HG03575 (cell line): Measurements from ENCODE around the gene ZNF618.

ENCODE experiments used
- ATAC-seq: cut with Tn5 transposase; IDR thresholded peaks from one replicate; pipeline ENCODE4 v1.9.1; 2021; ENCODE audit not compliant: unreplicated experiment, insufficient number of reproducible peaks, low FRiP score; ENCODE audit errors: extremely low read depth

Gene ZNF618

DNA sequence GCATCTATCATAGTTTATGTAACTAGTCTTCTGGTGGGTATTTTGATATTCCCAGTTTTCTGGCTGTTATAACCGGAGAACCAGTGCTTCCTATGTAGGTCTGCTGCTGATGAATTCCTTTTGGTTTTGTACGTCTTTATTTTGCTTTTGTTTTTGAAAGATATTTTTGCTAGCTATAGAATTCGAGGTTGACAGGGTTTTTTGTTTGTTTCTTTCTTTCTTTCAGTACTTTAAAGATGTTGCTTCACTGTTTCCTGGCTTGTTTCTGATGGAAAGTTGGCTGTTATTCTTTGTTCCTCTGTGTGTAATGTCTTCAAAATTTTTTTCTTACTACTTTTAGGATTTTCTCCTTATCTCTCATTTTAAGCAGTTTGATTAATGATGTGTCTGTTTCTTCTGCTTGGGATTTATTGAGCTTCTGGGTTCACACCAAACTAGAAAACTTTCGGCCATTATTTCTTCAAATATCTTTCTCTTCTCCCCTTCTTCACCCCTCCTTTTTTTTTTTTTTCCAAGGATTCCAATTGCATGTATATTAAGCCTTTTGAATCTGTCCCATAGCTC, 27.5 kb downstream of the ZNF618 start:
- no peak for ATAC-seq

DNA sequence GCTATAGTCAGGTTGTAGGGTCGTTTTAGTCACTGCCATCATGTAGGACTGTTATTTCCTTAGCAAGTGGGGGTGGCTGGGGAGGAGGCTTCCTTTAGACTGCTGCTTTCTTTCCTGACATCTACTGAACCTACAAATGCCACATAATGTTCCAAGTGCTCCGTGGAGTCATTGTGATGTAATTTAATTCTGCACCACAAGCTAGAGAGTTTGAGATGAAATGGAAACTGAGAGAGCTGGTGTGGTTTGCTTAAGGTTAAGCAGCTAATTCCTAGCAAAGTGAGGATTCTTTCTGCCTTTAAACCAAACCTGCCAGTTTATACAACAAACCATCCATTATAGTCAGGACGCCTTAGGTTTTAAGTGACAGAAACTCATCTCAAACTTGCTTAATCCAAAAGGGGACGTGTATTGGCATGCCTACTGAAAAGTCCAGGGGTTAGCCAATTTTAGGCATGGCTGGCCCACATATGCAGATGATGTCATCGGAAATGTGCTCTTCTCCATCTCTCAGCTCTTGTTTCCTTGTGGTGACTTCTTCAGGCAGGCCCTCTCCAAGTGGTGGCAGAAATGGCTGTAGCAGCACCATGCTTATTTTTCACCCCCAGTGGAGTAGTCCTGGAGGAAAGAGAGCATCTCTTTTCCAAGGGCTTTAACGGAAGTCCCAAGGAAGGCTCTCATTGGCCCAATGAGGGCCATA, 30.5 kb downstream of the ZNF618 start:
- ATAC-seq: no peak

DNA sequence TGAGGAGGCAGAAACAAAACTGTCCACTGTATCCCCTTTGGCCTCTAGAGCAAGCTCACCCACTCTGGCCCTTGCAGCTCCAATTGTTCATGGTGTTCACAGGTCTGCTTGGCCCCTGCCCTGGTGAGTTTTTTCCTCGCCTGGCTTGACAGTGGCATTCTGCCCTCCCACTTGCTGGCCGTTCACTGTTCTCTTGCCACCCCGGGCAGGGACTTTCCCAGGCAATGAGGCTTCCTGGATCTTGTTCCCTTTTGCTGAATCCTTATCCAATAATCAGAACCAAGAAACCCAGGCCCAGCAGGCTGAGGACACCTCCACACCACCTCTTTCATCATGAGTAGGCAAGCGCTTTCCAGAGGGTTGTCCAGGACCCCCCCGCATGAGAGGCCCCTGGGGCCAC, 31.2 kb downstream of the ZNF618 start:
- no peak for ATAC-seq

DNA sequence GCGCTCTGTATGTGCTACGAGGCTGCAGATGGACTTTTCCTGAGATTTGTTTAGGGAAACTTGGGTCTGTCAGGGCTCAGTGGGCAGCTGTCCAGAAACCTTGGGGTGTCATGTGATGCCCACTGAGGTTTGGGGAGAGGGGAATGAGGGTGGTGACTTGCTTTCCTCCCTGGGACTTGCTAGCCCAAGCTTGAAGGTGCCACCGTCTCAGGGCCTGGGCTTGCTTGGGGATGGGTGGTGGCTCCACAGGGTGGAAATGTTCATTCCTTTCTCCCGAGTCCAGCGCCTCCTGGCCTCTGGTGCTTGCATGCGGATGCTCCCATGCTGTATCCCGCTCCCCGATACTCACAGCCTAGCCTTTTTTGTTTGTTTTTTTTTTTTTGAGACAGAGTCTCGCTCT, 33.3 kb downstream of the ZNF618 start:
- ATAC-seq: no peak

DNA sequence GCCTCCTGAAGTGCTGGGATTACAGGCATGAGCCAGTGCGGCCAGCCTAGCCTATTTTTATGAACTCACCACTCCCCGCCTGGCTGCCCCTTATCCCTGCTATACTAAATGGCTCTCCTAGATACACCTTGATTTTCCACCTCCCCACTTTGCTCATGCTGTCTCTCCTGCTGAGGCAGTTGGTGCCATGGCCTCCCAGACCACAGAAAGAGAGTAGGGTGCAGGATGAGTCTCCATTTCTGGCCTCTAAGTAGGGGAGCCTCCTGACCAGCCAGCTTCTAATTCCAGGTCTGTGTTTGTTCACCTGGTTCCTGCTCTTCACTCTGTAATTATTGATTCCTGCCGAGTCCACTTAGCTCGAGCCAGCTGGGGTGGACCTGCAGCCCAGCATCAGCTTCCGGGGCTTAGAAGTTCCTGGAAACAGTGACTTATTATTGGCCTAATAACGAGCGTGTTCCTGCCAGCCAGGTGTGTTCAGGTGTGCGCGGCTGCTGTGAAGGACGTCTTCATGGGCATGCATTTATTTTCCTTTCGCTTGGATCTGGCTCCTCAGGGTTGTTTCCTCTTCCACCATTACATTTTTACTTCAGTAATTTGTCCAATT, 34.0 kb downstream of the ZNF618 start:
- ATAC-seq: no peak

DNA sequence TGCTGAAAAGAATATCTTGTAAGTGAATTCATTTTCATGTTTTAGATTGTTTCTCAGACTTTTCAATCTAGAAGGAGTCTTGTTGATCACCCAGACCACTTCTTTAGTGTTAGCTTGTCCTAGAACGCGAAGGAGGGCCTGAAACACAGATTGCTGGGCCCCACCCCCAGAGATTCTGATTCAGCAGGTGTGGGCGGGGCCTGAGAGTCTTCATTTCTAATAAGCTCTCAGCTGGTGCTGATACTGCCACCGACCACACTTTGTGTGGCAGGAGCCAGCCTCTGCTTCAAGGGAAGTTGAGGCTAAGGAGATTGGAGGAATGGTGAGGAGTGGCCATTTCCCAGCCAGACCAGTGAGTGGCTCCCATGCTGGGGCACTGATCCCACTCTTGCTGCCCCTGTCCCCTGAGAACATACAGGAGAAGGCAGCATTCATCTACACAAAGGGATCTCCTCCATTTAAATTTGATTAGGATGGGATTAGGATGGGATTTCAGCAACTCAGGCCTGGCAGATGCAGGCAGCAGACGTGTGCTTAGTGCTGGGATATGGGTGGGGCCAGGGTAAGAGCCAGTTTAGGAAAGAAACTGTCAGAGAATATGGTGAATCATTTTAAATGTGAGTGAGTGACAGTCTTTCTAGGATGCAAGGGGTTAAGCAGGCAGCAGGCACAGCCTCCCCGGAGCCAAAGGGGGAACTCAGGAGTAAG, 35.9 kb downstream of the ZNF618 start:
- no peak for ATAC-seq

DNA sequence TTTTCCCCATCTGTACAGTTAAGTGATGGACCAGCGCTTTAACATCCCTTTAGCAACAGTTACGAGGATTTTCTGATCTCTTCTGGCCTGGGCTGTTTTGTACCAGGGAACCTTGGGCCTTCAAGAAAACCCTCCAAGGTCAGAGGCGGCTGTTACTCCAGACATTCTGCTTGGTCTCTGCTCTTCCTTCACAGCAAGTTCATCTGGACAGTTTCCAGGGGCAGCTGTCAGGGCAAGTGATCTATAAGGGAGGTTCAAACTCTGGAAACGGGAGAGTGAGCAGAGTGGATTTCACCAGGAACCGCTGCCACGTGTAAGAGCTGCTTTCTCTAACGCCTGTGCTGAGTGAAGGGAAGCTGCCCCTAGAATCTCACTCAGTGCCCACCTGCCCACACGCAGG, 36.7 kb downstream of the ZNF618 start:
- ATAC-seq: no peak

DNA sequence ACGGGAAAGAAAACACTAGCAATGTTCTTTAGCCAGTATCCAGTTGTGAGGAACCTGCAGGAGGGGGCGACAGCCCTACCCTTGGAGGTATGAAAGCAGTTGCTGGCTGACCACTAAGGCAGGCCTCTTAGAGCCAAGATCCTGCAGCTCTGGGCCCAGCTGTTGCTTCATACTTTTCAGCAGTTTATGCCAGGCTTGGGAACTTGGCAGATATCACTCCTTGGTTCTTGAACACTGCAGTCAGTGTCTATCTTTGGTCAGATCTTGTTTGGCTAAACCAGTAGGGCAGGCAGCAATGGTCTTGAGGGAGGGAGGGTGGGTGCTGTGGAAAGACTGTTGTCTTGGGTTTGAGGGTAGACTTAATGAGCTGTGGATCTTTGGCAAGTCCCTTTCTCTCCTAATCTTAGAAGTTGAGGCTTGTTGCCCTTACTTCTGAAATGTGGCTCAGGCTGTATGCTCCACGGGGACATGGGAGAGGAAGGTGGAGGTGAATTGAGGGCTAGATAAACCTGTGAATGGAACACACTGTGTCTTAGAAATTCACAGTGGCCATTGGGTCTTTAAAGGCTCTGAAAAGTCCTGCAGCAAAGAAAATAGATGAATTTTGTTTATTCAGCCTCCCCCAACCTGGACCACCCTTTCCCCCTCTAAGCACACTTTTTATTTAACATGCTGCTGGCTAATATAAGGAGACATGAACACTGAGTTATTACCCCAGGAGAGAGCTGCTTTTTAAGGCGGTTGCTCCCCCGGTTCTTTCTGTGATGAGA, 37.5 kb downstream of the ZNF618 start:
- no peak for ATAC-seq

DNA sequence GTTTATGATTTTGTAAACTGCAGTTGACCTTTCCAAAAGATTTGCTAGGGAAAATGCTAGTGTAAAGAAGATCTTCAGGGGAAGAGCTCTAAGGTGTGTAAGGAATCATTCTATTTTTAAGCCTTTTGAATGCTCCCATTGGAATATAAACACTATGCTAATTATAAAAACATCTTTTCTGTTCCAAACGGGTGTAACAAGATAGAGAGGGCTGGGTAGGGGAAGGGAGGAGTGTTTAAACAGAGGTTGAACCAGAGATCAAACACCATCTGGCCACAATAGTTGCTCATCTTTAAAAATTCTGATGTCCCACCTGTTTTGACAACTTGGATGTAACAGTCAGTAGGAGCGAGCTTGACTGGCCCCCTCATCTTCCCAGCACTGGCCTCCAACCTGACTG, 38.4 kb downstream of the ZNF618 start:
- ATAC-seq: no peak

DNA sequence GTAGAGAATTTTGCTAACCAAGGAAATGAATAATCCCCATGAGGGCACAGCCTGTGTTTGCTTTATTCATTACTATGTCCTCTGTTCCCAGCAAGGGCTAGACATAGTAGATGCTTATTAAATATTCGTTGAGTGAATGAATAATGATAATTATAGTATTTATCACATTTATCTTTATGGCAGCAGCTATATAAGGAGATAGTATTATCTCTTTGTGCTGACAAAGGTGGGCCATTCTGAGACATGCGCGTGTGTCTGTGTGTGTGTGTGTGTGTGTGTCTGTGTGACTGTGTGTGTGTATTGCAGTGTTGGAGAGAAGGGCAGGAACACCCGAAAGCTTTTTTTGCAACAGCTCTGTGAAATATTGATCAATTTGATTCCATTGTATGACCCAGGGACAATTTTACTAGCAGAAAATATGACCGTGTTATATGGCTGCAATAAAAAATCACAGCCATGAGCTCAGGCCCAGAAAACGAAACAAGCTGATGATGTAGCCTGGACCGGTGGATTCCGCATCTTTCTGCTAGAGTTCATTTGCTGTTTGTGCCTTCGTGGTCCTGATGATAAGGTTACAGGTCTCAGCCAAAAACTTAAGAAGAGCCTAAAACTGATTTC, 39.8 kb downstream of the ZNF618 start:
- no peak for ATAC-seq

DNA sequence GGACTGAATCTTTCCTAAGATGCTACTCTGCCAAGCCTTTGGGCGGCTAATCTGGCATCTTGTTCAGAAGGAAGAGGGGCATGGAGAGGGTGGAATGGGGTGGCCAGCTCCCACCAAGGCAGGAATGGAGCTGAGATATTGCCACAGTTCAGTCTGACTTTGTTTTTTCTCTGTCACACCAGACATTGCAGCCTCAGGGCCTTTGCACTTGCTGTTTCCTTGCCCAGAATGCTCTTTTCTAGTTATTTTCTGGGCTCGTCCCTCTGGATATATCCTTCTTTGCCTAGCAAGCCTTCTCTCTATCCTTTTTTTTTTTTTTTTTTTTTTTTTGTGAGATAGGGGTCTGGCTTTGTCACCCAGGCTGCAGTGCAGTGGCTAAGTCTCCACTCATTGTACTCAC, 40.8 kb downstream of the ZNF618 start:
- no peak for ATAC-seq

DNA sequence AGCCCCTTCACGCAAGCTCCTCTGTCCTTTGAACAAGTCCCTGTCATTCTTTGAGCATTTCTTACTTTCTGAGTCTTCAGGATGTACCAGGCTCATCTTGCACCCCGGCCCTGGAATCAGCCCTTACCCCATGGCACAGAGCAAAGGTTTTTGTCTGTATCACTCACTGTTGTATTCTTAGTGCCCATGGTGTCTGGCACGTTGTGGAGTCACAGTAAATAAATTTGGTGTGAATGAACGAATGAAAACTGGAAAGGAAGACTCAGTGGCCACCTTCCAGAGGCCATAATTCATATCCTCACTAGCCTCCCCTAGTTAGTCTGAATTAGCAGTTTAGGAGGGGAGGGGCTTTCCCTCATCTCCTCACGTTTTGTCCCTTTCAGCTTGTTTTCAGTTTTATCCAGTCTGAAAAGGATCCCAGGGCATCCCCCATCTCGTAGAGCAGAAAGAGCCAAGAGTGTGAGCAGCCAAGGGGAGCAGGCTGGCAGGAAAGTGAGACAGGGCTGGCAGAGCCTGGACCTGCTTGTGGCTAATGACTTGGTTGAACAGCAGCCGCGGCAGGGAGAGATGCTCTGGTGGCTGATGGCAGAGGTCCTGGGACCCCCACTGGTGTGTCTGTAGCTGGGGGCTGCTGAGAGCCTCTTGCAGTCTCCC, 42.7 kb downstream of the ZNF618 start:
- no peak for ATAC-seq

DNA sequence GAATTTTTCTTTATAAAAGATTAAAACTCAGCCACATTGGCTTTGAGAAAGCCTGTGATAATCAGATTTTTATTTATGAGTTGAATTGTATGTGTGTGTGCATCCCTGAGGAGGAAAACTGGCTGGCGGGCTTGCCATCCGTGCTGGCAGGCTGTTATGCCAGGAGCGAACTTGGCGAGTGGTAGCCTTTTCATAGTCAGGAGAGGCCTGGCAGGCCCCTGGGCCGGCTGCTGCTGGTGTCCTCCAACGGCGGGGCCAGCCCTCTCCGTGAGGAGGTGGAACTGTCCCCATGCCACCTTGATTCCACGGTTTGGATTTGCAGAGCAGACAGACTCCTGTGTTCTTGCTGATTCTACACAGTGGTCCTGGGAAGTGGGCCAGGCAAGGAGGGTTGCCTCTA, 43.3 kb downstream of the ZNF618 start:
- no peak for ATAC-seq

DNA sequence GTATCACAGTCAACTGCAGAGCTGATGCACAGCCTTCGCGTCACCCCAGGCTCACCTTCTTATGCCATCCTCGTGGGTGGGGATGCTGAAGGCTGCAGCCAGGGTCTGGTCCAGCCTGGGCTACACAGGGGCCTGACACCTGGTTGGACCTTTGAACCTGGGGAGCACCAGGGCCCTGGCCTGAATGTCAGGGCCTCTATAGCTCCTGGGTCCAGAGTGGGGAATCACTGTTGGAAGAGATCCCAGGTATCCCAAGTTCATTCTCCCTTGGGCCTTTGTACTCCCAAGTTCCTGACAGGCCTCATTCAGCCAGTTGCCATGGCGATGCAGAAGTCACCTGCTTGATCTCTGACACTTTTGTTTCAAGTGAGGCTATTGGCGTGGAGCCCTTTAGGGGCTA, 43.8 kb downstream of the ZNF618 start:
- no peak for ATAC-seq

DNA sequence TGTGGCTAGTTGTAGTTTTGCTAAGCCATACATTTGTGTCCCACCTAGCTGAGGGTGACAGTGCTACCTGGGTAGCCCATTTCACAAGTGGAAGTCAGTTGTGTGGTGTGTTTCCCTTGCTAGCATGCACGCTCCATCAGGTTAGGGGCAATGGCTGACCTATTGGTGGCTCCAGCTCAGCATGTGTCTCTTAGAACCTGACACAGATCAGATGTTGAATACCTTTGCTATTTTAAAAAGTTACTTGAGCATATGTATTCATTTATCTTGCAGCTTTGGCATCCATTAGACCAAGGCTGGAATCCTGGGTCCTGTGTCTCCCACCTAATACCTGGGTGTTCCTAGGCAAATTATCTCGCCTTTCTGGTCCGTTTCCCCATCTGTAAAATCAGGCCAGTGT, 44.8 kb downstream of the ZNF618 start:
- no peak for ATAC-seq

DNA sequence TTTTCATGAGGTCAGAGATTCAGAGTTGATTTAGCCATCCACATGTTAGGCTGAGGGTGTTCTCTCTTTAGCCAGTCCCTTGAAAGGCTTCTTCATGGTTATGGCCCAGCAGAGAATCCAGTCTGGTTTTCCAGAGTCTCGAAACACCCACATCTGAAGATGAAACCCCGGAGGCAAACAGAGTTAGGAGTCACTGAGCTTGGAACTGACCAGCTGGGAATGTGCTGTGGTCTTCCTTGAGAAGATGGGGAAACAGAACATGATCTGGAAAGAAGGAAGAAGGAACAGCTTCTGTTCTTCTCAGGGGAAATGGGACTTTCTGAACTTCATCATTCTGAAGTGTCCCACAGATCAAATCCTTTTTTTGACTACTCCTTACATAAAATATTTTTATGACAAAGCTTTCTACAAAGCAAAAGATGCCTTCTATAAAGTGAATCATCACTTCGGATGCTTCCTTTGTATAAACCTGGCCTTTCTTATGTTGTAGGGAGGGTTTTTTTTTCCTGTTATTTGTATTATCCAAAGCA, 45.4 kb downstream of the ZNF618 start:
- no peak for ATAC-seq

DNA sequence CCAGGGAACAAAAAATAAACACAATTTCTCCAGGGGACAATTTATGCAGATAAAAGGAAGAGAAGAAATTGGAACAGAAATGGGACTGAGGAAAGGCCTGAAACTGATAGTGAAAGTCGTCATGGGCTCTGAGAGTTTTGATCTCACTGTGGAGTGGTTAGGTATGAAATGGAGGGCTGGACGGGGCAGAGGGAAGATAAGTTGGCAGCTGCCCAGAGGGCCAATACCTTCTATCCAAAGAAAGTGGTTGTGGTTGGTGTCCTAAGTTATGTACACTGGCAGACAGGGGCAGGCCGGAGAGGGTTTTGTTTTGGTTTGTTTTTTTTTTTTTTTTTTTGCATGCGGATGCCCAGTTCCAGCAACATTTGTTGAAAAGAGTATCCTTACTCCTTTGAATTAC, 46.1 kb downstream of the ZNF618 start:
- ATAC-seq: no peak

DNA sequence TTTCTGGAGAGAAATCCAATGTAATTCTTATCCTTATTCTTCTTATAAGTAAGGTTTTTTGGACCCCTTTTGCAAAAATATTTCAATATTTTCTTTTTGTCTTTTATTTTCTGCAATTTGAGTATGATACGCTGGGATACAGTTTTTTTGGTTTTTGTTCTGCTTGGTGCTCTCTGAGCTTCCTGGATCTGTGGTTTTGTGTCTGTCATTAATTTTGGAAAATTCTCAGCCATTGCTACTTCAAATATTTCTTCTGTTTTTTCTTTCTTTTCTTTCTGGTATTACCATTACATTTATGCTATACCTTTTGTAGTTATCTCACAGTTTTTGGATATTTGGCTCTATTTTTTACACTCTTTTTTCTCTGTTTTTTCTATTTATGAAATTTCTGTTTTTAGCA, 50.1 kb downstream of the ZNF618 start:
- ATAC-seq: no peak
